ENCODE results near the gene KIF6.
"Not testable (repeated sequence)": the region's sequence is repeated elsewhere in the genome, so short reads cannot be mapped to it uniquely, and the experiment has no call there.

KIF6 gene

GRCh38 chr6:39546731-39547130 lies 178.5 kb downstream of the KIF6 start:
- DNase-seq: no peak

- DNase-seq: no peak
These were observed 181.3 kb downstream of the KIF6 start for GRCh38 chr6:39543950-39544349.

- DNase-seq: no peak
These were observed 182.1 kb downstream of the KIF6 start for GRCh38 chr6:39543095-39543494.

GRCh38 chr6:39540454-39540853 lies 184.8 kb downstream of the KIF6 start:
- no peak for DNase-seq

- DNase-seq: no peak
These were observed 194.9 kb downstream of the KIF6 start for GRCh38 chr6:39530201-39530759.

- DNase-seq: no peak
These were observed 197.2 kb downstream of the KIF6 start for GRCh38 chr6:39527792-39528564.

- DNase-seq: no peak
These were observed 201.2 kb downstream of the KIF6 start for GRCh38 chr6:39524007-39524406.

- DNase-seq: no peak
These were observed 203.2 kb downstream of the KIF6 start for GRCh38 chr6:39521958-39522357.

- DNase-seq: no peak
These were observed 204.3 kb downstream of the KIF6 start for GRCh38 chr6:39520916-39521315.

GRCh38 chr6:39520411-39520810 lies 204.8 kb downstream of the KIF6 start:
- DNase-seq: no peak

GRCh38 chr6:39518221-39518620 lies 207.0 kb downstream of the KIF6 start:
- no peak for DNase-seq

- DNase-seq: no peak
These were observed 207.5 kb downstream of the KIF6 start for GRCh38 chr6:39517756-39518155.

- no peak for DNase-seq
These were observed 208.7 kb downstream of the KIF6 start for GRCh38 chr6:39516471-39516870.

GRCh38 chr6:39515471-39515870 lies 209.7 kb downstream of the KIF6 start:
- DNase-seq: no peak

GRCh38 chr6:39515006-39515405 lies 210.2 kb downstream of the KIF6 start:
- DNase-seq: no peak

GRCh38 chr6:39509831-39510230 lies 215.4 kb downstream of the KIF6 start:
- not testable (repeated sequence) for DNase-seq

GRCh38 chr6:39508515-39508914 lies 216.7 kb downstream of the KIF6 start:
- DNase-seq: no peak

GRCh38 chr6:39507331-39507998 lies 217.7 kb downstream of the KIF6 start:
- no peak for DNase-seq

GRCh38 chr6:39502362-39502955 lies 222.7 kb downstream of the KIF6 start:
- not testable (repeated sequence) for DNase-seq

GRCh38 chr6:39499053-39499452 lies 226.2 kb downstream of the KIF6 start:
- DNase-seq: no peak

GRCh38 chr6:39498096-39498495 lies 227.1 kb downstream of the KIF6 start:
- no peak for DNase-seq

- no peak for DNase-seq
These were observed 228.3 kb downstream of the KIF6 start for GRCh38 chr6:39496915-39497314.

GRCh38 chr6:39496456-39496855 lies 228.8 kb downstream of the KIF6 start:
- no peak for DNase-seq

GRCh38 chr6:39495640-39496039 lies 229.6 kb downstream of the KIF6 start:
- no peak for DNase-seq

Measured in activated naive CD4-positive, alpha-beta T cell (primary cell).